Peyer's patch (tissue), 4 donors: Measurements from ENCODE around the gene ACTN4. TPM values are rescaled to one million over a fixed set of nuclear protein-coding genes. Genes with fewer than 3 reads are reported as not detected.

ENCODE experiments used
- DNase-seq, 3 donors: peaks; one replicate each; pipeline ENCODE4 v3.0.0-alpha.2; 2017 to 2019
- H3K27ac ChIP-seq, 4 donors: fragments of 200-600 bp; sonication (generic); one replicate each; pipeline ENCODE4 v1.5.1; 2016 to 2019
- H3K27me3 ChIP-seq, 2 donors: fragments of 200-600 bp; sonication (generic); one replicate each; pipeline ENCODE4 v1.5.1; 2019
- H3K36me3 ChIP-seq, 3 donors: fragments of 200-600 bp; sonication (generic); one replicate each; pipeline ENCODE4 v1.5.1; 2016 to 2019
- H3K4me1 ChIP-seq, 4 donors: fragments of 200-600 bp; sonication (generic); one replicate each; pipeline ENCODE4 v1.5.1; 2016 to 2019
- H3K4me3 ChIP-seq, 4 donors: fragments of 200-600 bp; sonication (generic); 1 replicate in 3 of 4; 2 replicates in 1 of 4; pipeline ENCODE4 v1.5.1; 2016 to 2019; ENCODE audit warnings: mild to moderate bottlenecking in 1 of 4
- H3K9me3 ChIP-seq, 4 donors: fragments of 200-600 bp; sonication (generic); one replicate each; pipeline ENCODE4 v1.5.1; 2016 to 2019; ENCODE audit warnings: mild to moderate bottlenecking in 1 of 4
- POLR2A ChIP-seq, 2 donors: fragments of 450-650 bp; IDR thresholded peaks; one replicate each; pipeline ENCODE4 v1.5.1; 2017; ENCODE audit warnings: antibody characterized with exemption in 2 of 2, mild to moderate bottlenecking in 2 of 2, moderate library complexity in 2 of 2
- total RNA-seq, 4 donors: library from RNA; depleted of rRNA; stranded (reverse); fragments of >200 nt; gene quantifications; one replicate each; pipeline ENCODE4 v1.1.0, GENCODE V29; 2016
- TF ChIP-seq, protein P1 (sequence below), 6 experiments: fragments of 450-650 bp in 4 of 6; fragments of 200-600 bp in 2 of 6; sonication (generic) in 1 of 6; IDR thresholded peaks; one replicate each; pipeline ENCODE4 v1.5.1; 2017 to 2019; ENCODE audit warnings: antibody characterized with exemption in 6 of 6, mild to moderate bottlenecking in 3 of 6, moderate library complexity in 1 of 6

ACTN4 gene
- total RNA-seq, 4 donors from 2014 or later: 360 to 1,049 (median 814) TPM

GRCh38 chr19:38742296-38742695, 94.8 kb downstream of the ACTN4 start:
- Histone ChIP-seq H3K9me3 (no peaks in the 10 kb centered on the region), H3K36me3 (no peaks in the 10 kb centered on the region), H3K27me3 (no peaks in the 10 kb centered on the region), H3K27ac (no peak overlapping the region), H3K4me3 (no peak overlapping the region), H3K4me1 (peaks cover 0 to 1% (median 0%) of the 10 kb centered on the region in 4 donors)
- TF ChIP-seq, protein P1, sequence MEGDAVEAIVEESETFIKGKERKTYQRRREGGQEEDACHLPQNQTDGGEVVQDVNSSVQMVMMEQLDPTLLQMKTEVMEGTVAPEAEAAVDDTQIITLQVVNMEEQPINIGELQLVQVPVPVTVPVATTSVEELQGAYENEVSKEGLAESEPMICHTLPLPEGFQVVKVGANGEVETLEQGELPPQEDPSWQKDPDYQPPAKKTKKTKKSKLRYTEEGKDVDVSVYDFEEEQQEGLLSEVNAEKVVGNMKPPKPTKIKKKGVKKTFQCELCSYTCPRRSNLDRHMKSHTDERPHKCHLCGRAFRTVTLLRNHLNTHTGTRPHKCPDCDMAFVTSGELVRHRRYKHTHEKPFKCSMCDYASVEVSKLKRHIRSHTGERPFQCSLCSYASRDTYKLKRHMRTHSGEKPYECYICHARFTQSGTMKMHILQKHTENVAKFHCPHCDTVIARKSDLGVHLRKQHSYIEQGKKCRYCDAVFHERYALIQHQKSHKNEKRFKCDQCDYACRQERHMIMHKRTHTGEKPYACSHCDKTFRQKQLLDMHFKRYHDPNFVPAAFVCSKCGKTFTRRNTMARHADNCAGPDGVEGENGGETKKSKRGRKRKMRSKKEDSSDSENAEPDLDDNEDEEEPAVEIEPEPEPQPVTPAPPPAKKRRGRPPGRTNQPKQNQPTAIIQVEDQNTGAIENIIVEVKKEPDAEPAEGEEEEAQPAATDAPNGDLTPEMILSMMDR (IDR thresholded peaks at IDR 0.05): no peak
- no peak for TF ChIP-seq POLR2A (IDR thresholded peaks at IDR 0.05)
- DNase-seq: no peak

- no peak overlapping the region for H3K27ac ChIP-seq
- DNase-seq: no peak
- H3K4me1 ChIP-seq: no peaks in the 10 kb centered on the region
- no peaks in the 10 kb centered on the region for H3K27me3 ChIP-seq
- no peaks in the 10 kb centered on the region for H3K9me3 ChIP-seq
- TF ChIP-seq, protein P1 (IDR thresholded peaks at IDR 0.05): no peak
- no peak for TF ChIP-seq POLR2A (IDR thresholded peaks at IDR 0.05)
- no peaks in the 10 kb centered on the region for H3K36me3 ChIP-seq
- no peak overlapping the region for H3K4me3 ChIP-seq
These were observed 95.5 kb downstream of the ACTN4 start for GRCh38 chr19:38742906-38743305.

GRCh38 chr19:38743394-38744297, 96.2 kb downstream of the ACTN4 start:
- DNase-seq: no peak
- no peak overlapping the region for H3K27ac ChIP-seq

DNA sequence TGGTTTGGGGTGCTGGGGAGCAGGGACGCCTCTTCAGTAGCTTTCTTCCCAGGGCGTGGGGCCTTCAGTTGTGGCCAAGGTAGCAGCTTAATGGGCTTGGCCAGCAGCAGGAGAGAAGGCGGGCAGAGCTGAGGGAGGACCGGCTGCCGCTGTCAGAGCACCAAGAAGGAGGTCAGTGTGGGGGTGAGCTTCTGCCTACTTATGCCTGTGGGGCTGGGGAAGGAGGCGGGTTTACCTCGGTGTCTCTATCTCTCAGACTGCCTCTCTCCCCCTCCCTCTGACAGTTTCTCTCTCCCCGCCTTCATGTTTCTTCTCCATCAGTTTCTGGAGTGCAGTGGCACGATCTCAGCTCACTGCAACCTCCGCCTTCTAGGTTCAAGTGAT, 96.8 kb downstream of the ACTN4 start, which contains the start of gene CAPN12:
TSS of gene CAPN12 (minus strand) at position 177 of the 384 bp plus-strand sequence. CDS start 309 bp downstream, outside the sequence.
- TF ChIP-seq, protein P1 (IDR thresholded peaks at IDR 0.05): no peak
- TF ChIP-seq POLR2A (IDR thresholded peaks at IDR 0.05): no peak
- DNase-seq: no peak
- H3K4me3 ChIP-seq: no peak within 1 kb of the TSS
- no peaks in the 10 kb centered on the region for H3K36me3 ChIP-seq
- no peaks in the 10 kb centered on the region for H3K4me1 ChIP-seq
- no peak within 1 kb of the TSS for H3K27ac ChIP-seq
- no peaks in the 10 kb centered on the region for H3K27me3 ChIP-seq
- no peaks in the 10 kb centered on the region for H3K9me3 ChIP-seq

More at GRCh38 chr19:38743394-38744297, 96.2 kb downstream of the ACTN4 start:
- no peaks in the 10 kb centered on the region for H3K4me1 ChIP-seq
- no peak for TF ChIP-seq POLR2A (IDR thresholded peaks at IDR 0.05)
- TF ChIP-seq, protein P1 (IDR thresholded peaks at IDR 0.05): no peak
- H3K9me3 ChIP-seq: no peaks in the 10 kb centered on the region
- no peaks in the 10 kb centered on the region for H3K36me3 ChIP-seq
- no peak overlapping the region for H3K4me3 ChIP-seq
- H3K27me3 ChIP-seq: no peaks in the 10 kb centered on the region

DNA sequence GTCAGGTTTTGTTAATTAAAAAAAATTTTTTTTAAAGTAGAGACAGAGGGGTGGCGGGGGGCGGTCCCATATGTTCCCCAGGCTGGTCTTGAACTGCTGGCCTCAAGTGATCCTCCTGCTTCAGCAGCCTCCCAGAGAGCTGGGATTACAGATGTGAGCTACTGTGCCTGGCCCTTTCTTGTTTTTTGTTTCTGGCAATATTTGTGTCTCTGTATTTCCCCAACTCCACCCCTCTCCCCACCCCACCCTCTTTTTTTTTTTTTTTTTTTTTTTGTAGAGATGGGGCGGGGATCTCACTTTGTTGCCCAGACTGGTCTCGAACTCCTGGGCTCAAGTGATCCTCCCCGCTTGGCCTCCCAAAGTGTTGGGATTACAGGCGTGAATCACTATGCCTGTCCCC, 97.4 kb downstream of the ACTN4 start:
- Histone ChIP-seq H3K36me3 (no peaks in the 10 kb centered on the region), H3K9me3 (no peaks in the 10 kb centered on the region), H3K4me1 (no peaks in the 10 kb centered on the region), H3K27me3 (no peaks in the 10 kb centered on the region), H3K4me3 (no peak overlapping the region), H3K27ac (no peak overlapping the region)
- no peak for DNase-seq
- TF ChIP-seq POLR2A (IDR thresholded peaks at IDR 0.05): no peak
- TF ChIP-seq, protein P1 (IDR thresholded peaks at IDR 0.05): no peak
